ENCODE data around the gene CYP24A1. TPM values are rescaled to one million over a fixed set of nuclear protein-coding genes. Genes with fewer than 3 reads are reported as not detected.

Gene CYP24A1
- total and polyA plus RNA-seq, 2 experiments from 2014 or later: 0.43 to 1.2 TPM

DNA sequence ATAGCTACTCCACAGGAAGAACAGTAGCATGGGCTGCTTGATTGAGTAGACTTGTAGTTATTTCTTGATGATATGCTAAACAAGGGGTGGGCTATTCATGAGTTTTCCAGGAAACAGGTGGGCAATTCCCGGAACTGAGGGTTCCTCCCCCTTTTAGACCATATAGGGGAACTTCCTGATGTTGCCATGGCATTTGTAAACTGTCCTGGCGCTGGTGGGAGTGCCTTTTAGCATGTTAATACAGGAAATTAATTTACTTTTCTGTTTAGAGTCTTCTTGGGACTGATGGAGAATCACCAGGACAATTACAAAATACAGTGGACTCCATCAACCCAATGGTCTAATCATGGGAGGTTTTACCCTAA lies 22.7 kb downstream of the CYP24A1 start:
- H3K4me2 ChIP-seq (ENCODE audit: unreplicated experiment): no peak overlapping the region
- in situ Hi-C loops (cut with MboI): no loop called here
- no peak for TF ChIP-seq EZH2phosphoT487 (IDR thresholded peaks at IDR 0.05; ENCODE audit: insufficient read depth, low read depth)
- TF ChIP-seq EZH2 (IDR thresholded peaks at IDR 0.05; ENCODE audit: insufficient read depth, poor library complexity, severe bottlenecking): no peak
- H3K9me3 ChIP-seq (ENCODE audit: low read depth): no peaks in the 10 kb centered on the region
- no peaks in the 10 kb centered on the region for H3K9me2 ChIP-seq (ENCODE audit: insufficient read depth)
- no peaks in the 10 kb centered on the region for H3K36me3 ChIP-seq (ENCODE audit: low read depth)
- H3K79me2 ChIP-seq (ENCODE audit: insufficient read depth): no peaks in the 10 kb centered on the region
- no peaks in the 10 kb centered on the region for H4K20me1 ChIP-seq (ENCODE audit: insufficient read depth)
- no peak overlapping the region for H3K9ac ChIP-seq
- no peak overlapping the region for H3K27ac ChIP-seq
- no peaks in the 10 kb centered on the region for H3K4me1 ChIP-seq (ENCODE audit: insufficient read depth)
- H3K4me3 ChIP-seq: no peak overlapping the region
- 81 to 82% methylated on average over 2 of the region's 2 CpGs for WGBS, 2 experiments (ENCODE audit: low coverage in 1 of 2, low lambda C conversion rate in 2 of 2, missing lambda C conversion rate in 2 of 2)
- H3F3A ChIP-seq (ENCODE audit: insufficient read depth): no peaks in the 10 kb centered on the region
- no peaks in the 10 kb centered on the region for H3K27me3 ChIP-seq (replicated peaks; ENCODE audit: insufficient read depth)
- H2AFZ ChIP-seq: no peak overlapping the region
- no peak for DNase-seq

DNA sequence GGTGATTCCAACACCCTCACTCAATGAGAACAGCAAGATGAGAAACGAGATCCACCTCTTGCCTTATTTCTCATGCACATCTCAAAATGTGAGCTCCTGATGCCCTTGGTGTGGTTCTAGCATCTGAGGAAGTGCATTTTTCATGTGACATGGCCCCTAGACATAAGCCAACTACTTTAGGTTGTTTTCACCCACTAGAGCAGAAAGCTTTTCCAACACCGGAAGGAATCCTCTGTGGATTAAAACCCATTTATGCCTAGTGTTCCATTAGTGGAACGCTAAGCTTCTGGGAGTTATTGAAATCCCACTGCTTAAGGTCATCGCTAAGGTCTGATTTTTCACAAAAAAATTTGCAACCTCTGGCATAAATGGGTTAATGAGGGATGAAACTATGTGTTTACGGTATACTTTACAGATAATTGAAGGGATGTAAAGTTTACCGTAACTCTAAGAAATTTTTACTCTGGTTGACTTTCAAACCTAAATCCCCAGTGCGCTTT lies 24.0 kb downstream of the CYP24A1 start:
- Histone ChIP-seq H3F3A (ENCODE audit: insufficient read depth) (no peaks in the 10 kb centered on the region), H3K27me3 (replicated peaks; ENCODE audit: insufficient read depth) (no peaks in the 10 kb centered on the region), H3K4me1 (ENCODE audit: insufficient read depth) (no peaks in the 10 kb centered on the region), H3K4me2 (ENCODE audit: unreplicated experiment) (no peak overlapping the region), H3K9me3 (ENCODE audit: low read depth) (no peaks in the 10 kb centered on the region), H3K9ac (no peak overlapping the region), H2AFZ (no peak overlapping the region), H3K27ac (no peak overlapping the region), H3K9me2 (ENCODE audit: insufficient read depth) (no peaks in the 10 kb centered on the region), H3K36me3 (ENCODE audit: low read depth) (no peaks in the 10 kb centered on the region), H4K20me1 (ENCODE audit: insufficient read depth) (no peaks in the 10 kb centered on the region), H3K79me2 (ENCODE audit: insufficient read depth) (no peaks in the 10 kb centered on the region), H3K4me3 (no peak overlapping the region)
- in situ Hi-C loops (cut with MboI): no loop called here
- DNase-seq: no peak
- TF ChIP-seq EZH2 (IDR thresholded peaks at IDR 0.05; ENCODE audit: insufficient read depth, poor library complexity, severe bottlenecking) (no peak), EZH2phosphoT487 (IDR thresholded peaks at IDR 0.05; ENCODE audit: insufficient read depth, low read depth) (no peak)
- 86 to 88% methylated on average over 7 of the region's 7 CpGs for WGBS, 2 experiments (ENCODE audit: low coverage in 1 of 2, low lambda C conversion rate in 2 of 2, missing lambda C conversion rate in 2 of 2)

DNA sequence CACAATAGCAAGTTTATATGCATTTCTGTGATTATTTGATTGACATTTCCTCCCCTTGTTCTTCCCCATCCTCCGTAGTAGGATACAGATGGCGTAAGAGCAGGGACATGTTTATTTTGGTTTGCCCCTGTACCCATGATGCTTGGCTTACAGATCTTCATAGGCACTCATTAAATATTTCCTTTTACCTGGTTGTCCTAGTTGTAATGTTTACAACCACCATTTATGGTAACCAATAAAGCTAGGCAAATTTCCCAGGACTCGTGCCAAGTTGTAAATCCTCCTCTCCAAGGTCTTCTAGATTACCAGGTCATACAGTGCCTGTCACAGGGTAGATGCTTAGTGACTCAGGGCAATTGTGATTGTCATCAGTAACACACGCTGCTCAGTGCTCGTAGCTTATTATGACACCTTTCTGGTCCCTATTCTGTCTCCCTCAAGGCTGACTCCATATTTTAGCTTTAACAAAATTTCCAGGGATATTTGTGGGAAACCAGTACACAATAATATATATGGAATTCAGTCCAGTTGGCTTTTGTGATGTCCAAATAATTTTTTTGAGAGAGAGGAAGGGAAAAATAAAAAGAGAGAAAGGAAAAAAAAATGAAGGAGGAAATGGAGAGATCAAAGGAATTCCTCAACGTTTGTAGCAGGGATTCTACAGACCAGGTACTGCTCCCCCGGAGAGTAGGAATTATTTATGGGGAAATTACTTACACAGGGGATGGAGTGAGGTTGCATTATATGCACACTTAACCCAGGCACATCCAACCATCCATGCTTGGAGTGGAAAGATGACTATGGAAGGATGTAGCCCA lies 24.6 kb downstream of the CYP24A1 start:
- in situ Hi-C loops (cut with MboI): no loop called here
- WGBS, 2 experiments (ENCODE audit: low coverage in 1 of 2, low lambda C conversion rate in 2 of 2, missing lambda C conversion rate in 2 of 2): 64 to 65% methylated on average over 7 of the region's 7 CpGs
- Histone ChIP-seq H4K20me1 (ENCODE audit: insufficient read depth) (no peaks in the 10 kb centered on the region), H3K4me3 (no peak overlapping the region), H2AFZ (no peak overlapping the region), H3K4me2 (ENCODE audit: unreplicated experiment) (no peak overlapping the region), H3K27ac (no peak overlapping the region), H3K27me3 (replicated peaks; ENCODE audit: insufficient read depth) (no peaks in the 10 kb centered on the region), H3K79me2 (ENCODE audit: insufficient read depth) (no peaks in the 10 kb centered on the region), H3K9me3 (ENCODE audit: low read depth) (no peaks in the 10 kb centered on the region), H3F3A (ENCODE audit: insufficient read depth) (no peaks in the 10 kb centered on the region), H3K9ac (no peak overlapping the region), H3K36me3 (ENCODE audit: low read depth) (no peaks in the 10 kb centered on the region), H3K4me1 (ENCODE audit: insufficient read depth) (no peaks in the 10 kb centered on the region), H3K9me2 (ENCODE audit: insufficient read depth) (no peaks in the 10 kb centered on the region)
- DNase-seq: no peak
- no peak for TF ChIP-seq EZH2 (IDR thresholded peaks at IDR 0.05; ENCODE audit: insufficient read depth, poor library complexity, severe bottlenecking)
- no peak for TF ChIP-seq EZH2phosphoT487 (IDR thresholded peaks at IDR 0.05; ENCODE audit: insufficient read depth, low read depth)

DNA sequence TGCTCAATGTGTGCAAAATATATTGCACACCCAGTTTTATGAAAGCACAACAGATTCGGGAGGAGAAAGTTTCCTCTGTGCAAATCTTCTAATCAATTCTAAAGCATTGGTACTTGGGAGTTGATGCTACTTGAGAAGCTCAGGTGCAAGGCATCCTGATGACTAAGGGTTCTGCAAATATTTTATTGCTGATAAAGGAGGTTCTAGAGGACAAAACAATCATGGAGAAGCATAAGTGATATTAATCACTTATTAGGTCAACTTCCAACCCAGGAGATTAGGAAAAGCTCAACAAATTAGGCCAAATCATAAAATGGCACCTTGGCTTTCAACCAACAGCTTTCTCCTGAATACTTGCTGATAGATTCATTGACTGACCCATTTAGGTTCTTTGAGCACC lies 27.1 kb downstream of the CYP24A1 start:
- Histone ChIP-seq H3K9me3 (ENCODE audit: low read depth) (no peaks in the 10 kb centered on the region), H4K20me1 (ENCODE audit: insufficient read depth) (no peaks in the 10 kb centered on the region), H3K4me3 (no peak overlapping the region), H3K9me2 (ENCODE audit: insufficient read depth) (no peaks in the 10 kb centered on the region), H2AFZ (no peak overlapping the region), H3K4me1 (ENCODE audit: insufficient read depth) (peaks cover 1% of the 10 kb centered on the region), H3K4me2 (ENCODE audit: unreplicated experiment) (no peak overlapping the region), H3K36me3 (ENCODE audit: low read depth) (no peaks in the 10 kb centered on the region), H3K27ac (no peak overlapping the region), H3K9ac (no peak overlapping the region), H3K27me3 (replicated peaks; ENCODE audit: insufficient read depth) (no peaks in the 10 kb centered on the region), H3K79me2 (ENCODE audit: insufficient read depth) (no peaks in the 10 kb centered on the region), H3F3A (ENCODE audit: insufficient read depth) (peaks cover 7% of the 10 kb centered on the region)
- no peak for TF ChIP-seq EZH2phosphoT487 (IDR thresholded peaks at IDR 0.05; ENCODE audit: insufficient read depth, low read depth)
- TF ChIP-seq EZH2 (IDR thresholded peaks at IDR 0.05; ENCODE audit: insufficient read depth, poor library complexity, severe bottlenecking): no peak
- WGBS, 2 experiments (ENCODE audit: low coverage in 1 of 2, low lambda C conversion rate in 2 of 2, missing lambda C conversion rate in 2 of 2): 83 to 89% methylated on average over 1 of the region's 1 CpG
- in situ Hi-C loops (cut with MboI): no loop called here
- no peak for DNase-seq
